ENCODE results near the gene SENP8.

Gene SENP8

DNA sequence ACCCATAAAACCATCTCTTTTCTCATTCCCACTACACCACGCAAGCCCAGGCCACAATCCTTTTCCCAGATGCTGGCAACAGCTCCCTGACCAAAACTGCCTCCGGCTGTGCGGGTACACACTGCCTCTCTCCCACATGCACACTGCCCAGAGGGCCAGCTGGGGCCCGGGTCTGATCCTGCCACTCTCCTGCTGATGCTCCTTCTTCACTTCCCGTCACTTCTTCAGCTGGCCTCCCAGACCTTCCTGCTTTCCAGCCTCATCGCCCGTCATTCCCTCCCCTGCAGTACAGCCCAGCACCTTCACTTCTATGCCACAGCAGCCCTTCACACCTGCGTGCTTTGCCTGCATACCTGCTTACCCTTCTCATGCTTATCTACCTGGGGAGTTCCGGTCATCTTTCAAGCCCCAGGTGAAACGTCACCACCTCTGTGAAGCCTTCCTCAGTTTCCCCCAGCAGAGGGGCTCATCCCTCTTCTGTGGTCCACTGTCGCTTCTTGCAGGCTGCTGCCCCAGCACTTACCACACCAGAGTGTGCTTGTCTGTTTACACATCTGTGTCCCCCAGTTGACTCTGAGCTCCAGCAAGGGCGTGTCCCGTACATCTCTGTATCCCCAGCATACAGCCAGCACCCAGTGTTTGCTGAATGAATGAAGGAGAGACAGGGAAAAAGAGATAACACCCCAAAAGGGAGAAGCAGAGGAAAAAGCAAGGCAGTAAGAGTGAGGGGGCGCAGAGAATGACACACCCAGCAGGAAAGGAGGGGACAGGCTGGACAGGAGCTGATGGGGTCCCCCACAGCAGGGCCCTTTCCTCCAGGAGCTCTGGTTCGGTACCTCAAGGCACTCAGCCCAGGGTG lies 57.2 kb downstream of the SENP8 start:
- DNase-seq (ENCODE audit: low read depth) = no peak

GRCh38 chr15:72176159-72176558 lies 58.0 kb downstream of the SENP8 start:
- DNase-seq (ENCODE audit: low read depth) = no peak

GRCh38 chr15:72176743-72177142 lies 58.5 kb downstream of the SENP8 start:
- DNase-seq (ENCODE audit: low read depth) = no peak

- no peak for DNase-seq (ENCODE audit: low read depth)
Observed at GRCh38 chr15:72178976-72179585, 60.9 kb downstream of the SENP8 start.

DNA sequence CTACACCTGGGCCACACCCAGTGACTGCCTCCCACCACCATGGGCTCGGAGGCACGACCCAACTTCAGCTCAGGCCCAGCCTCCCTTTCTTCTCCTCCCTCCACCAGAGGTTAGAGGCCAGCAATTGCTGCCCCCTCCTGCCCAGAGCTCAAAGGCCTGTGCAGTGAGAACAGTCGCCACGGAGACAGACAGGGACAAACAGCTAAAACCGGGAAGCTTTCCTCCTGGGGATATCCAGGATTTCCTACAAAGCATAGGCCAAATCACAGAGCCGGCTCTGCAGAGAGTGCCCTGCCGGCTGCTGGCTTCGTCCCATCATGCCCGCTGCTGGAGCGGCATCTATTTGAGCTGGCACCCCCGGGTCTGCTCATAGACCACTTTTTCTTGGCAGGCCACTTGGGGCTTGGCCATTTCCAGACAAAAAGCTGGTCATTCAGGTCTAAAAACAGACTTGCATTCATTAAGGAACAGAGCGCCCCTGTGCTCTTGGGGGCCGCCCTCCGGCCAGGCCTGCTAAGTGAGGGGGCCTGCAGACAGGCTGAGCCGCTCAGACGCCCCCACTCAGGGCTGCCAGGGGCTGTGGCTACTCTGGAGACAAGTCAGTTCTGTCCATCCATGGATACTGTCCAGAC lies 61.9 kb downstream of the SENP8 start:
- no peak for DNase-seq (ENCODE audit: low read depth)

DNA sequence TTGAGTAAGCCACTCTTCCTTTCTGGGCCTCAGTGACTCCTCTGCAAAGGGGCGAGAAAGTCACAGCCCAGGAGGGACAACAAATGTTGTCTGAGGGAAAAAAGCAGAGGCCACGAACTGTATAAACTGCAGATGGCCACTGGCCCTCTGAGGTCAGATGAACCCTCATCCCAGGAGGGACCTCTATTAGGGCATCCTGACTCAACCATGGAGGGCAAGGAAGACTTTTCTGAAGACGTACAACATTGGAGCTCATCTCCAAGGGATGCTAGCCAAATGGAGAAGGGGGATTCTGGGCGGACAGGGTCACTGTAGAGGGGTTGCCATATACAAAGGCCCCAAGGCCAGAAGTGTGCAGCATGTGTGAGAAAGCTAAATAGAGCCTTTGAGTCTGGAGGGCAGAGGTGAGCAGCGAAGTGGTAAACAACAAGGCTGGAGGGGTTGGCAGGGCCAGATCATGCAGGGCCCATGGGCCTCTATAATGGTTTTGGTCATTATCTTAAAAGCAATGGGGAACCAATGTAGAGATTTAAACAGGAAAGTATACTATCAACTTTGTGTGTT lies 62.6 kb downstream of the SENP8 start:
- DNase-seq (ENCODE audit: low read depth) = no peak

- no peak for DNase-seq (ENCODE audit: low read depth)
Observed at GRCh38 chr15:72182244-72182643, 64.0 kb downstream of the SENP8 start.

- DNase-seq (ENCODE audit: low read depth) = no peak
Observed at GRCh38 chr15:72182673-72183072, 64.5 kb downstream of the SENP8 start.

- no peak for DNase-seq (ENCODE audit: low read depth)
Observed at GRCh38 chr15:72183781-72184164, 65.6 kb downstream of the SENP8 start.

- no peak for DNase-seq (ENCODE audit: low read depth)
Observed at GRCh38 chr15:72184165-72184811, 66.1 kb downstream of the SENP8 start.

DNA sequence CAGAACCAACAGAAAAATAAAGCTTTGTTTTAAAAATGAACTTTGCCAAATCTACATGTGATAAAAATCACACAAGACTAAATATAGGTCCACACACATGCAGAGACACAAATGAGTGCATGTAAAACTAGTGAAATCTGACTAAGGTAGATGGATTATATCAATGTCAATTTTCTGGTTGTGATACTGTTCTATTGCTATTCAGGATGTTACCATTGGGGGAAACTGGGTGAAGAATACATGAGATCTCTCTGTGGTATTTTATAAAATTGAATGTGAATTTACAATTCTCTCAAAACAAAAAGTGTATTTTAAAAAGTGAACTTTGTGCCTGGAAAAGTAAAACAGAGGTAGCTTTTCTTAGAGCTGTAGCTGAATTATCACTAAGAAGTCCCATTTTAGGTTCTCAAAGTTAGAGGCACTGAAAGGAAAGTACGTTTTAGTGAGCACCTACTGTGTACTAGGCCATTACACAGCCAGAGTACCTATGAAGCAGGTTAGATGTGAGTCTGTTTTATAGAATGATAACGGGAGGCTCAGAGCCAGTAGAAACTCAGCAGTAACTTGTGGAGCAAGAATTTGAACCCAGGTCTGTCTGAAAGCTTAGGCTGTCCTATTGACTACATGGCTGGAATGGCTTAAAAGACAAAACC lies 71.2 kb downstream of the SENP8 start:
- no peak for DNase-seq (ENCODE audit: low read depth)

- no peak for DNase-seq (ENCODE audit: low read depth)
Observed at GRCh38 chr15:72192416-72192815, 74.2 kb downstream of the SENP8 start.
